Activated gamma-delta T cell (primary cell): Measurements from ENCODE around the gene CUL5.

Source experiments
- DNase-seq: peaks from one replicate; lab custom pipeline; 2025; lab: John Stamatoyannopoulos, UW
- total RNA-seq, 2 donors: gene quantifications; one replicate each; lab custom pipeline; 2026; lab: John Stamatoyannopoulos, UW

Gene CUL5
- 93.3 to 110 reads per million in 2 donors for total RNA-seq

GRCh38 chr11:108008656-108009496 lies at the start of gene CUL5:
Gene CUL5, plus strand, starts transcription at chr11:108008898. Its CDS starts 451 bp downstream, at chr11:108009349.
- peak; percentile 80 for DNase-seq

- no peak for DNase-seq
These were observed 47.2 kb upstream of the CUL5 start for GRCh38 chr11:107961480-107961879.

DNA sequence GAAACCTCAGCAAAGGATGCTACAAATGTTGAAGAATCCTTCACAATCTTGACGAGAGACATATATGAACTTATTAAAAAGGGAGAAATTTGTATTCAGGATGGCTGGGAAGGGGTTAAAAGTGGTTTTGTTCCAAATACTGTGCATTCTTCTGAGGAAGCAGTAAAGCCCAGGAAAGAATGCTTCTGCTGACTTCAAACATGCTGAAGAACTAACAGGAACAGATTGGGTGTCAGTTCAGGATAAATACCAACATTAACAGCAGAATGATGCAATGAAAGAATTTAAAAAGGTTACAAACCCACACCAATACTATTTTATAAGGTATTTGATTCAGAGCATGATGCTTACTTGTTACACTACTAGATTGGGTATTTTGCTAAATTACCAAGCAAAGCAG lies 46.5 kb upstream of the CUL5 start:
- DNase-seq: no peak

DNA sequence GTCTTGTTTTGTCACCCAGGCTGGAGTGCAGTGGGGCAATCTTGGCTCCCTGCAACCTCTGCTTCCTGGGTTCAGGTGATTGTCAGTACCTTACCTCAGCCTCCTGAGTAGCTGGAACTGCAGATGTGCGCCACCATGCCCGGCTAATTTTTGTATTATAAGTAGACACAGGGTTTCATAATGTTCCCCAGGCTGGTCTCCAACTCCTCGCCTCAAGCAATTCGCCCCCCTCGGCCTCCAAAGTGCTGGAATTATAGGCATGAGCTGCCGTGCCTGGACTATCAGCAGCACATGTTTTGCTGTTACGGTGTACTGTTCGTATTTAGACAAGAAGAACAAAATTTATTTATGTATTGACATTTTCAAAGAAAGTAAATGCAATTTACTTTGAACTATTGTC lies 45.6 kb upstream of the CUL5 start:
- no peak for DNase-seq

DNA sequence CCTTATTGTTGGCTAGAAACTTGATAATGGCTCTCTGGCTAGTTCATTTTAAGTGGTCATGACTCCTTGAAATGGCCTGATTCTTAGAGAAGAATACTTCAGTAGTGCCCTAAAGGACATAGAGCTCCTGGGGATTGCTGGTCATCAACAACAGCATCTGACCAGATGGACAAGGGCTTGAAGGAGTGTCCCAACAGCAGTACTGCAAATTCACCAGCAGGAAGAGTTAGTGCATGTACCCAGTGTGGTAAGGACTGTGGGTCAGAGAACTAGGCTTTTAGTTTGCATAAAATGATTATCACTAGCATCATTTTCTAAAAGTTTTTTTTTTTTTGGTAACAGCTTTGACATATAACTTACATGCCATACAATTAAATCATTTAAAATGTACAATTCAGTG lies 39.5 kb upstream of the CUL5 start:
- no peak for DNase-seq

DNA sequence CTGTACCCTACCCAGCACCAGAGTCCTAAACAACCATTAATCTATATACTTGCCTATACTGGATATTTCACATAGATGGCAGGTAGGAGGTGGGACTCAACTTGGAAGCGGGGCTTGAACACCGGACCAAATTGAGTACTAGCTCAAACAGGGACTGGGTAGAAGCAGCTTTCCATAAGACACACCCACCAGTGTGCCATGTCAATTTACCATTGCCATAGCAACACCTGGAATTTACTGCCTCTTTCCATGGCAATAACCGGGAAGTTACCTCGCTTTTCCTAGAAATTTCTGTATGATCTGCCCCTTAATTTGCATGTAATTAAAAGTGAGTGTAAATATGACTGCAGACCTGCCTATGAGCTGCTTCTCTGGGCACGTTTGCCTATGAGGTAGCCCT lies 38.6 kb upstream of the CUL5 start:
- DNase-seq: no peak

DNA sequence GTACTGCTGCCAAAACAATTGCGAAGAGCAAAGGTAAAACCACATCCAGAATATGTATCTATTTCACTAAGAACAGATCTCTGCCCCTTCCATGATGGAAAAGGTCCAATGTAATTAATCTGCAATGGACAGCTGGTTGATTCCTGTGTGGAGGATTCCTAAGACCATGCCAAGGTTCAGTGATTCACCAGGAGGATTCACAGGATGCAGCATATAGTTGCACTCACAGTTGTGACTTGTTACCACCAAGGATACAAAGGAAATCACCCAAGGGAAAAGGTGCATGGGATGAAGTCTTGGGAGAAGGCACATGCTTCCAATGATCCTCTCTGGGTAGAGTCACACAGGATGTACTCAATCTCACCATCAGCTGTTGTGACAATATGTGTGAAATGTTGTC lies 35.1 kb upstream of the CUL5 start:
- no peak for DNase-seq

DNA sequence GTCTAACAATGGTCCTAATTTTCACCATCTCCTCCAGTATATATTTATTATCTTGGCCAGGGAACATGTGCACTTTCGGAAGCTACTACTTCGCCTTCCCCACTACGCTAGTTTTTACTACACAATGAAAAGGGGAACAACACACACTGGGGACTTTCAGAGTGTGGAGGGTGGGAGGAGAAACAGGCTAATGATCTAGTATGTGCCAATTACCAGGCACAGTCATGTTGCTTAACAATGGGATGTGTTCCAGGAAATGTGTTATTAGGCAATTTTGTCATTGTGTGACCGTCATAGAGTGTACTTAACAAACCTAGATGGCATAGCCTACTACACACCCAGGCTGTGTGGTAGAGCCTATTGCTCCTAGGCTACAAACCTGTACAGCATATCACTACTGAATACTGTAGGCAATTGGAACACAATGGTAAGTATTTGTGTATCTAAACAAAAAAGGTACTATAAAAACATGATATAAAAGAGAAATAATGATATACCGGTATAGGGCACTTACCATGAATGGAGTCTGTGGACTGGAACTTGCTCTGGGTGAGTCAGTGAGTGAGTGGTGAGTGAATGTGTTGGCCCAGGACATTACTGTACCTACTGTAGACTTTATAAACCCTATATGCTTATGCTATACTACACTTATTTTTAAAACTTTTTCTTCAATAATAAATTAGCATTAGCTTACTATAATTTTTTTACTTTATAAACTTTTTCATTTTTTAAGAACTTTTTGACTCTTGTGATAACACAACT lies 20.1 kb upstream of the CUL5 start:
- no peak for DNase-seq

DNA sequence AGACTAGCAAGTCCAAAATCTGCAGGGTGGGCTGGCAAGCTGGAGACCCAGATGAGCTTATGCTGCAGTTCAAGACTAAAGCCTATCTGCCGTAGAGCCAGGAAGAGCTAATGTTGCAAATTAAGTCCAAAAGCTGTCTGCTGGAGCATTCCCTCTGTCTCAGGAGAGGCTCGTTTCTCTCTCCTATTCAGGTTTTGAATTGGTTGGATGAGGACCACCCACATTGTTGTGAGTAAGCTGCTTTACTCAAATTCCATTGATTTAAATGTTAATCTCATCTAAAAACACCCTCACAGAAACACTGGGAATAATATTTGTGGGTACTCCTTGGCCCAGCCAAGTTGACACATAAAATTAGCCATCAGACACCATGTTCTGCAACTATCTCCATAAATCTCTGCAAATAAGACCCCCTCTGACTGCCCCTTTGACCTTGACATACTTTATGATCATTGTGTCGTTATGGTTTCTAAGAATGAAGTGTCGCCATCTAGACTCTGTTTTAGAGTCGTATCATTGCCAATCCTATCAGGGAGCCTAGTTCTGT lies 16.8 kb upstream of the CUL5 start:
- DNase-seq: no peak

GRCh38 chr11:107996006-107996776 lies 12.5 kb upstream of the CUL5 start:
- DNase-seq: no peak

DNA sequence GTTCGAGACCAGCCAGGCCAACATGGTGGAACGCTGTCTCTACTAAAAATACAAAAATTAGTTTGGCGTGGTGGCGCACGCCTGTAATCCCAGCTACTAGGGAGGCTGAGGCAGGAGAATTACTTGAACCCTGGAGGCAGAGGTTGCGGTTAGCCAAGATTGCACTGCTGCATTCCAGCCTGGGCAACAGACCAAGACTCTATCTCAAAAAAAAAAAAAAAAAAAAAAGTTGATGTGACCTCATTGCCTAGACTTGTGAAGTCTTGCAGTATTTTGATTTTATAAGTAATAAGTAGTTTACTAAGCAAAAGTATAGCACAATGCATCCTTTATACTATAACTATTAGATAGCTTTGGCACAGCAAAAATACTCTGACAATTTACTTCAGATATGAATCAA lies 9.9 kb upstream of the CUL5 start:
- DNase-seq: no peak

- no peak for DNase-seq
These were observed 8.8 kb upstream of the CUL5 start for GRCh38 chr11:107999759-108000455.

GRCh38 chr11:108002476-108002875 lies 6.2 kb upstream of the CUL5 start:
- DNase-seq: no peak

- DNase-seq: no peak
These were observed 5.1 kb upstream of the CUL5 start for GRCh38 chr11:108003623-108004022.

- DNase-seq: no peak
These were observed 879 bp upstream of the CUL5 start for GRCh38 chr11:108007819-108008218.

DNA sequence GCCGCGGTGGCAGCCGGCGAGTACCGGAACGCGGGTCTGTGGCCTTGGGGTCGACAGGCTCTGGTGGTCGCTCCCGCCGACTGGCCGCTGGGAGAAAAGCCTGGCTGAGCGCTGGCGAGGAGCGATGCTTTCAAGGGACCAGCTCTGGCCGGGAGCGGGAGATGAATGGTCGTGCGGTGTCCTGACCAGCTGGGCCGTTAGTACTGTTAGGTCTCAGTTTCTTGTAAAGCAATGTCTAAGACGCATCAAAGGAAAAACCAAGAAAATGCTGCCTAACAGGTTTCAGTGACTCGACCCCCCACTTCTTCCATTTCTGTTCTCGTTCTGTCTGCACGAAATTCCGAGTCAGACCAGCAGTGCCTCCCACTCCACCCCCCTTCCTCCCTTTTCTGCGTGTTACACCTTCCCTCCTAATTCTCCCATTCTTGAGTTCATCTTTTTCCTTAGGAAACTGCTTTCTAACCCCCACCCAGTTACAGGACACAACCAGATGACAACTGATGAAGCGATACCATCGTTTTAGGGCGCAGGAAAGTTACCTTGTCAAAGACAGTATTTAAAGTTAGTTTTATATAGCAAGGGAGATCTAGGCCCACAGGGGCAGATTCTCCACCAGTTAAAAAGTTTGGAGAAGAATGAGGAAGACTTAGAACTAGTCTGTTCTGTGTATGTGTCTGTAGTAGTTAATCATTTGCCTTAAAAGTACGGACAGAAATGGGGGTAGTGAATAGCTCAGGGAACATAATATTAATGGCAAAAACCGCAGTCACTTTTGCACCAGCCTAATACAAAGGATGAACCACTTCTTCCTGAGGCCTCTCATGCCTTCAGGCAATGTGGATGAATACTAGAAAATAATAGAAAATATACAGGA lies 1.0 kb downstream of the CUL5 start:
- no peak for DNase-seq

- DNase-seq: no peak
These were observed 3.5 kb downstream of the CUL5 start for GRCh38 chr11:108012139-108012725.

- no peak for DNase-seq
These were observed 7.9 kb downstream of the CUL5 start for GRCh38 chr11:108016647-108017046.

DNA sequence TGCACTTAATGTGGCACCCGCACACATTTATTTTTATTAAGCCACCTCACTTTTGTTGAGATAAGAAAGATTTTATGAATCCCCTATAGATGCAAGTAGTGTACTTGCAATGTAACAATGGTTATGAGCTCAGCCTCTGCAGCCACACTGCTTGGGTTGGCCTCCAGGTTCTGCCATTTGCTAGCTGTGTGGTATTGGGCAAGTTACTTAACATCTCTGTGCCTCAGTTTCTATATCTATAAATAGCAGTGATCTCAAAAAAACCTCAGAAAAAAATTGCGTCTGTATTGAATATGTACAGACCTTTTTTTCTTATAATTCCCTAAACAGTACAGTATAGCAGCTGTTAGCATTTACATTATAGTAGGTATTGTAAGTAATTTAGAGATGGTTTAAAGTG lies 10.0 kb downstream of the CUL5 start:
- DNase-seq: no peak

DNA sequence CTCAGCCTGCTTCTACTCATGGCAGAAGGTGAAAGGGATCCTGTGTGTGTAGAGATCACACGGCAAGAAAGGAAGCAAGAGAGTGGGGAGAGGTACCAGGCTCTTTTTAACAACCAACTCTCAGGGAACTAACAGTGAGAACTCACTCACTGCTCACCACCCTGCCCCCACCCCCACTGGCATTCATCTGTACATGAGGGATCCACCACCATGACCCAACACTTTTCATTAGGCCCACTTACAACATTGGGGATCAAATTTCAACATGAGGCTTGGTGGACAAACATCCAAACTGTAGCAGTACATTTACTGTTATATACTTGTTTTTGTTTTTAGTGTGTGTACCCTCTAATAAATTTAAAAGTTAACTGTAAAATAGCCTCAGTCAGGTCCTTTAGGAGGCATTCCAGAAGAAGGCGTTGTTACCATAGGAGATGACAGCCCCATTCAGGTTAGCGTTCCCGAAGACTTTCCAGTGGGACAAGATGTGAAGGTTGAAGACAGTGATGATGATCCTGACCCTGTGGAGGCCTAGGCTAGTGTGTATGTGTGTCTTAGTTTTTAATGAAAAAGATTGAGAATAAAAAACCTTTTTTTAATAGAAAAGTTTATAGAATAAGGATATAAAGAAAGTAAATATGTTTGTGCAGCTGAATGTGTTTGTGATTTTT lies 11.3 kb downstream of the CUL5 start:
- no peak for DNase-seq
